Naive thymus-derived CD4-positive, alpha-beta T cell (primary cell): ENCODE results near the gene UCHL5. TPM values are rescaled to one million over a fixed set of nuclear protein-coding genes. Genes with fewer than 3 reads are reported as not detected.

Source experiments
- ATAC-seq: fragments of 150-1000 bp; cut with Tn5 transposase; 2 replicates; pipeline ENCODE4 v1.10.0; 2021; ENCODE audit warnings: mild to moderate bottlenecking, moderate library complexity
- CTCF ChIA-PET: fragments of 350-600 bp; sonication (Branson Sonifier 250); formaldehyde crosslinking; loops from one replicate; lab custom pipeline; 2021; ENCODE audit warnings: antibody characterized with exemption; lab: Charles Lee
- POLR2A ChIA-PET: fragments of 350-600 bp; sonication (Branson Sonifier 250); formaldehyde crosslinking; loops from one replicate; lab custom pipeline; 2021; ENCODE audit warnings: antibody characterized with exemption, inconsistent platforms; lab: Charles Lee
- DNase-seq, 9 donors: peaks; one replicate each; pipeline versions ENCODE4 v3.0.0 to v3.0.0-alpha.2; 2020 to 2022; ENCODE audit warnings: mixed read lengths in 1 of 9
- H3K27ac ChIP-seq: one replicate; pipeline ENCODE4 v1.7.0; 2013; ENCODE audit warnings: mild to moderate bottlenecking, low read depth, low read length, moderate library complexity
- H3K27me3 ChIP-seq, 2 donors: one replicate each; pipeline ENCODE4 v1.7.0; 2013; ENCODE audit warnings: low read length in 2 of 2, mild to moderate bottlenecking in 2 of 2, moderate library complexity in 2 of 2; ENCODE audit not compliant: control insufficient read depth in 2 of 2, insufficient read depth in 2 of 2
- H3K36me3 ChIP-seq, 3 experiments: 1 replicate in 2 of 3; 2 replicates in 1 of 3; pipeline ENCODE4 v1.7.0; 2013; ENCODE audit warnings: low read length in 3 of 3, mild to moderate bottlenecking in 3 of 3, moderate library complexity in 1 of 3; ENCODE audit not compliant: insufficient read depth in 3 of 3, control insufficient read depth in 2 of 3
- H3K4me1 ChIP-seq, 2 donors: one replicate each; pipeline ENCODE4 v1.7.0; 2013; ENCODE audit warnings: low read length in 2 of 2, mild to moderate bottlenecking in 2 of 2, moderate library complexity in 1 of 2; ENCODE audit not compliant: control insufficient read depth in 2 of 2, insufficient read depth in 2 of 2
- H3K4me3 ChIP-seq: 2 replicates; pipeline ENCODE4 v1.7.0; 2013; ENCODE audit warnings: mild to moderate bottlenecking, low read length
- H3K9me3 ChIP-seq, 3 experiments: 1 replicate in 2 of 3; 2 replicates in 1 of 3; pipeline ENCODE4 v1.7.0; 2013; ENCODE audit warnings: low read length in 3 of 3; ENCODE audit not compliant: control insufficient read depth in 2 of 3
- H3K27ac Mint-ChIP-seq, 9 donors: one replicate each; pipeline ENCODE4 v1.8.0; 2020 to 2022; ENCODE audit warnings: mixed read lengths in 9 of 9, mild to moderate bottlenecking in 8 of 9, moderate library complexity in 5 of 9, inconsistent platforms in 2 of 9
- H3K27me3 Mint-ChIP-seq, 5 donors: one replicate each; pipeline ENCODE4 v1.8.0; 2021 to 2022; ENCODE audit warnings: mixed read lengths in 5 of 5, mild to moderate bottlenecking in 1 of 5
- H3K36me3 Mint-ChIP-seq, 5 donors: one replicate each; pipeline ENCODE4 v1.8.0; 2020 to 2022; ENCODE audit warnings: mixed read lengths in 5 of 5, mild to moderate bottlenecking in 3 of 5, inconsistent platforms in 1 of 5
- H3K4me1 Mint-ChIP-seq, 7 donors: one replicate each; pipeline ENCODE4 v1.8.0; 2020 to 2022; ENCODE audit warnings: mixed read lengths in 7 of 7, mild to moderate bottlenecking in 3 of 7, inconsistent platforms in 1 of 7
- H3K4me3 Mint-ChIP-seq, 10 donors: one replicate each; pipeline ENCODE4 v1.8.0; 2020 to 2022; ENCODE audit warnings: mild to moderate bottlenecking in 10 of 10, mixed read lengths in 10 of 10, moderate library complexity in 6 of 10, inconsistent platforms in 2 of 10
- H3K9me3 Mint-ChIP-seq, 11 donors: one replicate each; pipeline ENCODE4 v1.8.0; 2020 to 2022; ENCODE audit warnings: mixed read lengths in 11 of 11, mild to moderate bottlenecking in 4 of 11, inconsistent platforms in 1 of 11, moderate library complexity in 1 of 11
- intact Hi-C, 2 donors: fragments of 100-400 bp; cut with micrococcal nuclease; formaldehyde crosslinking; loops; one replicate each; pipeline ENCODE4 v1.15.1; 2023
- polyA plus RNA-seq, 2 donors: library from polyadenylated mRNA; unstranded; fragments of 300-500 nt; fragmentation: Illumina TruSeq; gene quantifications; one replicate each; pipeline ENCODE4 v1.2.3, GENCODE V29; 2021
- total RNA-seq, 6 experiments: library from RNA in 5 of 6; stranded (reverse) in 5 of 6; gene quantifications; 1 replicate in 5 of 6; 2 replicates in 1 of 6; pipeline ENCODE4 v1.2.3 and lab custom pipeline; 2021 to 2026

Gene UCHL5
- total and polyA plus RNA-seq, 7 experiments from 2014 or later, result 20.2 to 58.2 (median 37.4) TPM

GRCh38 chr1:193030280-193030679, 28.9 kb downstream of the UCHL5 start:
- peaks cover 0 to 22% (median 18%) of the 10 kb centered on the region in 5 donors for H3K36me3 Mint-ChIP-seq
- Histone ChIP-seq H3K4me3 (no peak overlapping the region), H3K4me1 (no peaks in the 10 kb centered on the region), H3K9me3 (no peaks in the 10 kb centered on the region), H3K36me3 (peaks cover 0 to 8% (median 4%) of the 10 kb centered on the region in 3 experiments), H3K27ac (no peak overlapping the region), H3K27me3 (no peaks in the 10 kb centered on the region)
- no peak for ATAC-seq
- ChIA-PET CTCF (interaction anchor here (1.3 to 1.4 kb wide), 2 partner anchors 225 to 556 kb away, joined by 4 to 5 read pairs; no protein-coding TSS in a partner anchor), POLR2A (no interaction called here)
- H3K27ac Mint-ChIP-seq, result peak overlapping the region in 1 of 9 donors; percentile 43
- H3K4me3 Mint-ChIP-seq, result no peak overlapping the region
- DNase-seq, result no peak
- H3K27me3 Mint-ChIP-seq, result no peaks in the 10 kb centered on the region
- H3K4me1 Mint-ChIP-seq, result peaks cover 4 to 19% (median 17%) of the 10 kb centered on the region in 7 donors
- peaks cover 0 to 1% (median 0%) of the 10 kb centered on the region in 11 donors for H3K9me3 Mint-ChIP-seq
- intact Hi-C loops, result loop anchor here in 1 of 2 donors (2.0 to 5.0 kb wide), 2 partner anchors 13 to 558 kb away; no protein-coding TSS in a partner anchor

GRCh38 chr1:193025218-193025617, 33.9 kb downstream of the UCHL5 start:
- POLR2A ChIA-PET, result no interaction called here
- no peak overlapping the region for H3K4me3 ChIP-seq
- no peak for DNase-seq
- ATAC-seq, result no peak
- Mint-ChIP-seq H3K27ac (no peak overlapping the region), H3K4me1 (peaks cover 0 to 3% (median 0%) of the 10 kb centered on the region in 7 donors), H3K4me3 (no peak overlapping the region), H3K27me3 (no peaks in the 10 kb centered on the region), H3K9me3 (no peaks in the 10 kb centered on the region), H3K36me3 (peaks cover 0 to 18% (median 13%) of the 10 kb centered on the region in 5 donors)
- H3K9me3 ChIP-seq, result no peaks in the 10 kb centered on the region
- peaks cover 0 to 18% (median 4%) of the 10 kb centered on the region in 3 experiments for H3K36me3 ChIP-seq
- intact Hi-C loops, result no loop called here
- H3K27ac ChIP-seq, result no peak overlapping the region
- no peaks in the 10 kb centered on the region for H3K4me1 ChIP-seq
- CTCF ChIA-PET, result no interaction called here
- H3K27me3 ChIP-seq, result no peaks in the 10 kb centered on the region

DNA sequence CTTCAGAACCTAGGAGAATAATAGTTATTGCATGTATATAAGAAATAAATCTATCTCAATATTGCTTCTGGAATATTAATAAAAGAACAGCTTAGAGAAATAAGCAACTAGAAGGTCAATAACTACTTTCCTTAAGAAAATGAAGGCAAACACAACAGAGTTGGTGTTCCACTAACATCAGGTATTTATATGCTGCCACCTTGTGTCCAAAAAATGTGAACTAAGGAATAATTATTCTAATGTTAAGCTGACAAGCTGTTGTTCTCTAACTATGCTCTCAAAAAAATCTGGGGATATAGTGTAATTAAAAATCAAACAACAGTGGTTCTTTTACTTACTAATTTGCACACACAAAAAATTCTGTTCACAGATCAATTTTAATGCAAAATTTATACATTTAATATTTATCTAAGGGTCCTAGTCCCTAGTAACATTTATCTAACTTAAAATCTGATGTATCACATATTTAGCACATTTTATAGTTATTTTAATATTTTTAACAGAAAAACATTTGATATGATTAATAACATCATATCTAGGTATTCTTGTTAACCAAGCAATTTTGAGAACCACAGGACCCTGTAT, 39.6 kb downstream of the UCHL5 start:
- POLR2A ChIA-PET, result interaction anchor here (0.9 kb wide), 1 partner anchor 211 kb away, joined by 4 read pairs; the partner anchor contains the start of gene RGS2
- intact Hi-C loops, result loop anchor here (1.0 to 5.0 kb wide), 6 partner anchors 210 to 1278 kb away; partner anchors contain the start of gene RGS2 (in 1 of the 2)
- Histone ChIP-seq H3K27ac (no peak overlapping the region), H3K9me3 (no peaks in the 10 kb centered on the region), H3K36me3 (peaks cover 0 to 18% (median 3%) of the 10 kb centered on the region in 3 experiments), H3K27me3 (no peaks in the 10 kb centered on the region), H3K4me1 (no peaks in the 10 kb centered on the region), H3K4me3 (no peak overlapping the region)
- Mint-ChIP-seq H3K4me1 (no peaks in the 10 kb centered on the region), H3K4me3 (no peak overlapping the region), H3K27me3 (no peaks in the 10 kb centered on the region), H3K36me3 (peaks cover 0 to 14% (median 5%) of the 10 kb centered on the region in 5 donors), H3K9me3 (no peaks in the 10 kb centered on the region), H3K27ac (no peak overlapping the region)
- CTCF ChIA-PET, result interaction anchor here (0.6 to 2.0 kb wide), 8 partner anchors 29 to 547 kb away, joined by 3 to 21 read pairs (median 3); no protein-coding TSS in a partner anchor
- ATAC-seq (peak; percentile 55), DNase-seq (peak in 6 of 9 donors; percentile 14 to 36 (median 22))

GRCh38 chr1:193016788-193017187, 42.4 kb downstream of the UCHL5 start:
- ChIA-PET POLR2A (no interaction called here), CTCF (interaction anchor here (0.8 kb wide), 1 partner anchor 110 kb away, joined by 3 read pairs; no protein-coding TSS in a partner anchor)
- Histone ChIP-seq H3K4me3 (no peak overlapping the region), H3K9me3 (no peaks in the 10 kb centered on the region), H3K27ac (no peak overlapping the region), H3K4me1 (no peaks in the 10 kb centered on the region), H3K27me3 (no peaks in the 10 kb centered on the region), H3K36me3 (peaks cover 0 to 8% (median 3%) of the 10 kb centered on the region in 3 experiments)
- Mint-ChIP-seq H3K4me1 (peaks cover 0 to 2% (median 0%) of the 10 kb centered on the region in 7 donors), H3K4me3 (no peak overlapping the region), H3K9me3 (no peaks in the 10 kb centered on the region), H3K36me3 (peaks cover 0 to 7% (median 0%) of the 10 kb centered on the region in 5 donors), H3K27ac (no peak overlapping the region), H3K27me3 (no peaks in the 10 kb centered on the region)
- no peak for ATAC-seq
- no peak for DNase-seq
- intact Hi-C loops, result loop anchor here (2.0 to 5.0 kb wide), 3 partner anchors 14 to 1281 kb away; no protein-coding TSS in a partner anchor

DNA sequence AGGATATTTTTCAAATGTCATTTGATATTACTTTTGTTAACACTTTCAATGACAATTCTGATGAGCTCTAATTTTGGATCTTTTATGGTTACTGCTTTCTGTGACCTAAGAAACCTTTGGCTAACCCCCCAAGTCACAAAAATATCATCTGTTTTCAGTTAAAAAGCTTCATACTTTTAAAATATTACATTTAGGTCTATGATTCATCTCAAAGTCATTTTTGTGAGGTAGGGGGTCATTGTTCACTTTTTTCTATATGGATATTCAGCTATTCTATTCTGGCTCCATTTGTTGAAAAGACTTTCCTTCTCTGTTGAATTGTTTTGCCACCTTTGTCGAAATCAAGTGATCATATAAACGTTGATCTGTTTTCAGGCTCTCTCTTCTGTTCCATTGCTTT, 44.8 kb downstream of the UCHL5 start:
- Mint-ChIP-seq H3K9me3 (no peaks in the 10 kb centered on the region), H3K27ac (no peak overlapping the region), H3K36me3 (peaks cover 0 to 7% (median 4%) of the 10 kb centered on the region in 5 donors), H3K27me3 (no peaks in the 10 kb centered on the region), H3K4me3 (no peak overlapping the region), H3K4me1 (peaks cover 0 to 2% (median 0%) of the 10 kb centered on the region in 7 donors)
- ATAC-seq (no peak), DNase-seq (no peak)
- ChIA-PET POLR2A (interaction anchor here (0.6 to 1.0 kb wide), 2 partner anchors 190 to 205 kb away, joined by 3 read pairs; partner anchors contain the start of gene RGS2), CTCF (interaction anchor here (0.6 to 1.3 kb wide), 3 partner anchors 10 to 436 kb away, joined by 3 to 4 read pairs (median 3); no protein-coding TSS in a partner anchor)
- H3K36me3 ChIP-seq, result peaks cover 0 to 8% (median 3%) of the 10 kb centered on the region in 3 experiments
- no peak overlapping the region for H3K4me3 ChIP-seq
- H3K9me3 ChIP-seq, result no peaks in the 10 kb centered on the region
- H3K27ac ChIP-seq, result no peak overlapping the region
- intact Hi-C loops, result no loop called here
- H3K27me3 ChIP-seq, result no peaks in the 10 kb centered on the region
- no peaks in the 10 kb centered on the region for H3K4me1 ChIP-seq

DNA sequence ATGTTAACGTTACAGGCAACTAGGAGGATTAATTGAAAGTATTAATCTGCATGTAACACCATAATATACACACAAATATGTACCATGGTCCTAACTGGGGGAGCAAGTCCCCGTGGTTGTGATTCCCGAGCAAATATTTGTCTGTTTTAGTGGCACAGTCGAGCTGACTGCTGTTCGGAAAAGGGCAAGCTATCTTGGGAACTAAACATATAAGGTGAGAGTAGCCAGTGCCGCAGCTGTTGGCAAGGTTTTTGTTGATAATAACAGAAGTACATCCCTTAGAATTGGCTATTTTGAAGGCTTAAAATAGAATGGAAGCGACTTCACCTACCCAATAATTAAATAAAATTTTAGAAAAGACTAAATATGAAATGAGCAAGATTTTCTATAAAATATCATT, 45.5 kb downstream of the UCHL5 start:
- POLR2A ChIA-PET, result interaction anchor here (1.0 kb wide), 1 partner anchor 205 kb away, joined by 3 read pairs; the partner anchor contains the start of gene RGS2
- Mint-ChIP-seq H3K4me1 (peaks cover 0 to 2% (median 0%) of the 10 kb centered on the region in 7 donors), H3K9me3 (no peaks in the 10 kb centered on the region), H3K4me3 (no peak overlapping the region), H3K27me3 (no peaks in the 10 kb centered on the region), H3K36me3 (peaks cover 0 to 7% (median 4%) of the 10 kb centered on the region in 5 donors), H3K27ac (no peak overlapping the region)
- intact Hi-C loops, result no loop called here
- Histone ChIP-seq H3K4me1 (no peaks in the 10 kb centered on the region), H3K27me3 (no peaks in the 10 kb centered on the region), H3K27ac (no peak overlapping the region), H3K36me3 (peaks cover 0 to 8% (median 3%) of the 10 kb centered on the region in 3 experiments), H3K4me3 (no peak overlapping the region), H3K9me3 (no peaks in the 10 kb centered on the region)
- DNase-seq (no peak), ATAC-seq (no peak)
- CTCF ChIA-PET, result interaction anchor here (0.6 to 1.3 kb wide), 2 partner anchors 176 to 208 kb away, joined by 3 read pairs; no protein-coding TSS in a partner anchor
